Large intestine (tissue), 3 donors: ENCODE data around the gene CASTOR1. TPM values are rescaled to one million over a fixed set of nuclear protein-coding genes. Genes with fewer than 3 reads are reported as not detected.
A peak's percentile ranks its signal among the peaks of the same experiment; 100 is the strongest.

Experiments
- DNase-seq, 2 donors: peaks; one replicate each; pipeline versions ENCODE4 v3.0.0 to v3.0.0-alpha.2; 2013
- H3K27ac ChIP-seq: one replicate; pipeline ENCODE4 v1.5.1; 2013; ENCODE audit warnings: low read length
- H3K27me3 ChIP-seq: 2 replicates; pipeline ENCODE4 v1.6.1; 2013; ENCODE audit warnings: low read length; ENCODE audit not compliant: control insufficient read depth, insufficient read depth
- H3K36me3 ChIP-seq: 2 replicates; pipeline ENCODE4 v1.6.1; 2013; ENCODE audit warnings: low read length; ENCODE audit not compliant: control insufficient read depth, insufficient read depth
- H3K4me1 ChIP-seq: one replicate; pipeline ENCODE4 v1.6.1; 2013; ENCODE audit warnings: low read length; ENCODE audit not compliant: control insufficient read depth, insufficient read depth
- H3K4me3 ChIP-seq: one replicate; pipeline ENCODE4 v1.5.1; 2013; ENCODE audit warnings: low read length
- H3K9me3 ChIP-seq: one replicate; pipeline ENCODE4 v1.6.1; 2013; ENCODE audit warnings: mild to moderate bottlenecking, low read depth, low read length, moderate library complexity; ENCODE audit not compliant: control insufficient read depth
- WGBS: methylation state at CpG from one replicate; pipeline ENCODE4 v1.1.5; 2013; ENCODE audit warnings: low lambda C conversion rate; ENCODE audit not compliant: insufficient coverage; 5-methylcytosine and 5-hydroxymethylcytosine counted together
- polyA plus RNA-seq: library from polyadenylated mRNA; unstranded; fragments of 120-200 nt; gene quantifications from one replicate; pipeline ENCODE4 v1.2.1, GENCODE V29; 2013

CASTOR1 gene
- polyA plus RNA-seq, 1 donor: 7.0 TPM

GRCh38 chr22:30284666-30285065 lies 4.6 kb downstream of the CASTOR1 start:
- peaks cover 3% of the 10 kb centered on the region for H3K36me3 ChIP-seq
- H3K27ac ChIP-seq: no peak overlapping the region
- no CpG with 5 or more reads among the region's 4 CpGs for WGBS
- no peaks in the 10 kb centered on the region for H3K27me3 ChIP-seq
- H3K9me3 ChIP-seq: no peaks in the 10 kb centered on the region
- DNase-seq: no peak
- no peak overlapping the region for H3K4me3 ChIP-seq
- H3K4me1 ChIP-seq: peaks cover 35% of the 10 kb centered on the region

DNA sequence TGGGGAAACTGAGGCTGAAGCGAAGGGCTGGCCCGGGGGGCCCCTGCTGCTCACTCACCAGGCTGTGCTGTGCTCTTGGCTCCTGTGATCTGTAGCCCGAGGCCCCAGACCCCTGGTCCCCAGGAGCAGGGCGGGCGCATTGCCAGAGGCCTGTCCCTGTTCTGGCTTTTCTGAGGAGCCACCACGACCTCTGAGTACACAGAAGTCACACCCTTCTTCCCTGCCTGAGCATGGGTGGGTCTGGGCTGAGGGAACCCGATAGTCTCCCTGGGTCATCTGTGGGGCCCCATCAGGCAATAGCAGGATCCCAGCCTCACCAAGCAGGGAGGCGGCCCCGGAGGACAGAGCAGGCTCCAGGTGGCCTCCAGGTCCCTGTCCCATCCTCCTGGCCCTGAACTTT lies 5.1 kb downstream of the CASTOR1 start:
- peak; percentile 54 to 79 for DNase-seq
- no peak overlapping the region for H3K4me3 ChIP-seq
- H3K27me3 ChIP-seq: no peaks in the 10 kb centered on the region
- H3K27ac ChIP-seq: no peak overlapping the region
- WGBS: no CpG with 5 or more reads among the region's 9 CpGs
- peaks cover 3% of the 10 kb centered on the region for H3K36me3 ChIP-seq
- H3K4me1 ChIP-seq: peaks cover 38% of the 10 kb centered on the region
- H3K9me3 ChIP-seq: no peaks in the 10 kb centered on the region

GRCh38 chr22:30283342-30283741 lies 6.0 kb downstream of the CASTOR1 start:
- no peak overlapping the region for H3K27ac ChIP-seq
- H3K36me3 ChIP-seq: peaks cover 3% of the 10 kb centered on the region
- WGBS: no CpG with 5 or more reads among the region's 4 CpGs
- no peak for DNase-seq
- H3K4me3 ChIP-seq: no peak overlapping the region
- H3K9me3 ChIP-seq: no peaks in the 10 kb centered on the region
- peaks cover 38% of the 10 kb centered on the region for H3K4me1 ChIP-seq
- H3K27me3 ChIP-seq: no peaks in the 10 kb centered on the region

GRCh38 chr22:30282616-30283046 lies 6.7 kb downstream of the CASTOR1 start:
- Histone ChIP-seq H3K9me3 (no peaks in the 10 kb centered on the region), H3K36me3 (peaks cover 3% of the 10 kb centered on the region), H3K27ac (no peak overlapping the region), H3K4me3 (no peak overlapping the region), H3K27me3 (no peaks in the 10 kb centered on the region), H3K4me1 (peaks cover 38% of the 10 kb centered on the region)
- no peak for DNase-seq
- no CpG with 5 or more reads among the region's 7 CpGs for WGBS

GRCh38 chr22:30280505-30280904 lies 8.8 kb downstream of the CASTOR1 start:
- H3K4me3 ChIP-seq: no peak overlapping the region
- no peaks in the 10 kb centered on the region for H3K36me3 ChIP-seq
- no peaks in the 10 kb centered on the region for H3K9me3 ChIP-seq
- H3K27ac ChIP-seq: no peak overlapping the region
- 100% methylated on average over 2 of the region's 8 CpGs for WGBS
- no peaks in the 10 kb centered on the region for H3K27me3 ChIP-seq
- peaks cover 50% of the 10 kb centered on the region for H3K4me1 ChIP-seq
- DNase-seq: no peak

DNA sequence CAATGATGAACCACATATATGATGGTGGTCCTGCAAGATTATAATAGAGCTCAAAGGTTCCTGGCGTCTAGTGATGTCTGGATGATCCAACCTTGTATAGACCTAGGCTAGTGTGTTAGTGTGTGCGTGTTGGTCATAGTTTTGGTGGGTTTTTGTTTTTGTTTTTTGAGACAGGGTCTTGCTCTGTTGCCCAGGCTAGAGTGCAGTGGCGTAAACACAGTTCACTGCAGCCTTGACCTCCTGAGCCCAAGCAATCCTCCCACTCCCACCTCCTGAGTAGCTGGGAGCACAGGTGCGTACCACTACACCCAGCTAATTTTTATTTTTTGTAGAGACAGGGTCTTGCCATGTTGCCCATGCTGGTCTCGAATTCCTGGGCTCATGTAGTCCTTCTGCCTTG lies 9.4 kb downstream of the CASTOR1 start:
- H3K9me3 ChIP-seq: no peaks in the 10 kb centered on the region
- H3K27ac ChIP-seq: no peak overlapping the region
- no peak overlapping the region for H3K4me3 ChIP-seq
- peaks cover 47% of the 10 kb centered on the region for H3K4me1 ChIP-seq
- H3K27me3 ChIP-seq: no peaks in the 10 kb centered on the region
- no peaks in the 10 kb centered on the region for H3K36me3 ChIP-seq
- WGBS: 100% methylated on average over 1 of the region's 5 CpGs
- no peak for DNase-seq

DNA sequence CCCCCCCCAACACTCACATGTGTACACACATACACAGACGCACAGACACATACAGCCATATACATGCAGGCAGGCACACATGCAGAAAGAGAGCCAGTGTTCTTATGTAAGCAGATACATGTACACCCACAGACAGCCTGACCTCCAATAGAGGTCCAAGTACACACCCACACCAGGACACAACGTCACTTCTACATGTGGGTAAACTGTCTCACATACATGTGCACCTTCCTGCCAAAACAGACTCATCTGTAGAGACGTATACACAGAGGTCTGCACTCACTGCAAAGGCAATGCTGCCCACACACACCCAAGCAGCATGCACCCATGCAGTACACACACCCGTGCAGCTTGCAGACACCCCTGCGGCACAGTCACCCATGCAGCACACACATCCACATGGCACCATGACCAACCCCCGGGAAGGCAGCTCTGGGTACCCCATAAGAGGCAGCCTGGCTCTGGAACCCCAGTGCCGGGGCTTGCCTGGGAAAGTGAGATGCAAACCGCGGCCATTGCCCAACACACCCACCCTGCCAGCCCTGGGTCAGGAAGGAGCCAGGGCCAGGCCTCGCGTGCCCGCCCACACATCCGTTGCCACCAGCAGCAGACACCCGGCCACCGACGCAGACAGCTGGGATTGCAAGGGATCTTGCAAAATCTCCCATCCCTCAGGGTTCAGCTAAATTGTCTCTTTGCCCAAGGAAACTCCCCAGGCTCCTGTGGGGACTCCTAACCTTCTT lies 10.1 kb downstream of the CASTOR1 start:
- Histone ChIP-seq H3K27me3 (no peaks in the 10 kb centered on the region), H3K4me3 (no peak overlapping the region), H3K36me3 (no peaks in the 10 kb centered on the region), H3K9me3 (no peaks in the 10 kb centered on the region), H3K4me1 (peaks cover 39% of the 10 kb centered on the region), H3K27ac (no peak overlapping the region)
- DNase-seq: no peak
- no CpG with 5 or more reads among the region's 16 CpGs for WGBS

DNA sequence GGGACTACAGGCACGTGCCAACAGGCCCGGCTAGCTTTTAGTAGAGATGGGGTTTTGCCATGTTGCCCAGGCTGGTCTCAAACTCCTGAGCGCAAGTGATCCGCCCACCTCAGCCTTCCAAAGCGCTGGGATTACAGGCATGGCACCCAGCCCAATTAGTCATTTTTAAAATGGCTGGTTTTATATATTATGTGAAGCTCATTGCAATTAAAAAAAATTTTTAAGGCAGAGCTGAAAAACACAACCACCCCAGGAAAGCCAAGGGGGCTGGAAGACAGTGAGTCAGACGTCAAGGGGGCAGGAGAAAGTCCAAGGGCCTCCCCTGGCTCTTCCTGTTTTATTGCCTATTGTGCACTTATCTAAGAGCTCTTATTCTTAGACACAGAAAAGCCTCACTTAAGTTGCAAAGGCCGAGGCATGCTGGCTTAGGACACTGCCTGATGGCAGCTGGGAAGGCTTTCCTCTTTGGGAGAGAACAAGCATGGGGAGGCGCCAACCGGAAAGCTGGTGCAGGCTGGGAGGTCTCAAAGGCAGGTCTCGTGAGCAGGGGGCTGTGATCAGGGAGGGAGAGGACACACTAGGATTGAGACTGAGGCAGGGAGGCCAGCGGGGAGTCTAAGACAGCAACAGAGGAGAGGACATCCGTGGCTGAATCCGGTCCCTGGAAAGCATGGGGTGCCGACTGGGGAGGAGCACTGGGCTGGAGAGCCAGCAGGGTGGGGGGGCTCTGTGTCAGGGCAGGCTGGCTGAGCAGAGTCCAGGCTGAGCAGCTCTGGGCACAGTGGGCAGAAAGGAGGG lies 11.6 kb downstream of the CASTOR1 start:
- peaks cover 28% of the 10 kb centered on the region for H3K4me1 ChIP-seq
- H3K36me3 ChIP-seq: no peaks in the 10 kb centered on the region
- no peaks in the 10 kb centered on the region for H3K9me3 ChIP-seq
- no peak overlapping the region for H3K4me3 ChIP-seq
- H3K27me3 ChIP-seq: no peaks in the 10 kb centered on the region
- WGBS: no CpG with 5 or more reads among the region's 14 CpGs
- peak; percentile 76 to 91 for DNase-seq
- H3K27ac ChIP-seq: peak overlapping the region; percentile 81

DNA sequence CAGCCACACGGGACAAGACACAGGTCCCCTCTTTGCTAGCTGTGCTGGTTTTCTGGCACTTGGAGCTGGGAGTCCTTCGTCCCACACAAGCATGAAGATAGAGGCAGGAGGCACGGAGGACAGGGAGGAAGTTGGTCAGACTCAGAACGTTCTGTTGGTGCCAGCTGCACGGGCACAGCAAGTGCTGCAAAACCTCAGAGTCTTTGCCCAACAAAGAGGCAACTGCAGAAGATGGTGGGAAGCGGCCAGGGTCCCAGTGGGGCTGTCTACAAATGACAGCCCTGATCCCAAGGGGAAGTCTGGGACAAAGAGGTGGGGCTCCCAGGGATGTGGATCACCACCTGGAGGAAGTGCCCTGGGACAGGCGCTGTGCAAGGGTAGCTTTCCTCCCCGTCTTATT lies 13.3 kb downstream of the CASTOR1 start:
- H3K36me3 ChIP-seq: no peaks in the 10 kb centered on the region
- H3K9me3 ChIP-seq: no peaks in the 10 kb centered on the region
- DNase-seq: no peak
- WGBS: no CpG with 5 or more reads among the region's 8 CpGs
- peaks cover 28% of the 10 kb centered on the region for H3K4me1 ChIP-seq
- H3K27ac ChIP-seq: no peak overlapping the region
- H3K27me3 ChIP-seq: no peaks in the 10 kb centered on the region
- H3K4me3 ChIP-seq: no peak overlapping the region

GRCh38 chr22:30275625-30276024 lies 13.7 kb downstream of the CASTOR1 start:
- no CpG with 5 or more reads among the region's 8 CpGs for WGBS
- peak; percentile 77 to 87 for DNase-seq
- H3K27me3 ChIP-seq: no peaks in the 10 kb centered on the region
- H3K4me1 ChIP-seq: peaks cover 28% of the 10 kb centered on the region
- H3K4me3 ChIP-seq: no peak overlapping the region
- no peaks in the 10 kb centered on the region for H3K36me3 ChIP-seq
- no peaks in the 10 kb centered on the region for H3K9me3 ChIP-seq
- H3K27ac ChIP-seq: no peak overlapping the region
